B cell (primary cell): ENCODE data around the gene G3BP1. TPM values are rescaled to one million over a fixed set of nuclear protein-coding genes. Genes with fewer than 3 reads are reported as not detected.

ENCODE experiments used
- ATAC-seq: fragments of 200-7000 bp; cut with Tn5 transposase; one replicate; pipeline ENCODE4 v1.10.0; 2021; ENCODE audit warnings: low read depth, mild to moderate bottlenecking, moderate number of reproducible peaks, moderate library complexity
- CTCF ChIA-PET: fragments of 350-600 bp; sonication (Branson Sonifier 250); formaldehyde crosslinking; loops from one replicate; lab custom pipeline; 2021; ENCODE audit warnings: antibody characterized with exemption, inconsistent platforms; lab: Charles Lee
- POLR2A ChIA-PET: fragments of 350-600 bp; sonication (Branson Sonifier 250); formaldehyde crosslinking; loops from one replicate; lab custom pipeline; 2021; ENCODE audit warnings: antibody characterized with exemption; lab: Charles Lee
- DNase-seq: peaks from one replicate; pipeline ENCODE4 v3.0.0; 2013
- H2AFZ ChIP-seq: 2 replicates; pipeline ENCODE4 v1.6.1; 2012; ENCODE audit warnings: mild to moderate bottlenecking, low read depth, low read length; ENCODE audit not compliant: insufficient read depth, poor library complexity, severe bottlenecking
- H3K27ac ChIP-seq, 2 donors: 1 replicate in 1 of 2; 2 replicates in 1 of 2; pipeline ENCODE4 v1.5.1; 2012 to 2013; ENCODE audit warnings: low read length in 2 of 2, mild to moderate bottlenecking in 2 of 2, moderate library complexity in 1 of 2
- H3K27me3 ChIP-seq, 4 experiments: fragments of 200-600 bp in 1 of 4; sonication (generic) in 1 of 4; replicated peaks in 1 of 4; 1 replicate in 2 of 4; 2 replicates in 2 of 4; pipeline versions ENCODE4 v1.6.1 to v1.7.0; 2013 to 2016; ENCODE audit warnings: low read length in 3 of 4, mild to moderate bottlenecking in 2 of 4, mixed read lengths in 1 of 4, moderate library complexity in 1 of 4; ENCODE audit not compliant: insufficient read depth in 4 of 4, control insufficient read depth in 3 of 4; ENCODE audit errors: control extremely low read depth in 1 of 4
- H3K36me3 ChIP-seq, 2 experiments: replicated peaks in 1 of 2; 1 replicate in 1 of 2; 2 replicates in 1 of 2; pipeline versions ENCODE4 v1.6.1 to v1.7.1; 2013; ENCODE audit warnings: low read length in 1 of 2; ENCODE audit not compliant: insufficient read depth in 2 of 2, control insufficient read depth in 1 of 2; ENCODE audit errors: control extremely low read depth in 1 of 2, extremely low read depth in 1 of 2
- H3K4me1 ChIP-seq, 2 donors: fragments of 200-600 bp in 1 of 2; sonication (generic) in 1 of 2; 1 replicate in 1 of 2; 2 replicates in 1 of 2; pipeline versions ENCODE4 v1.5.1 to v1.6.1; 2013 to 2017; ENCODE audit warnings: low read length in 2 of 2; ENCODE audit not compliant: control insufficient read depth in 2 of 2, insufficient read depth in 2 of 2
- H3K4me2 ChIP-seq: replicated peaks from 2 replicates; pipeline ENCODE3; 2012; ENCODE audit warnings: mild to moderate bottlenecking, low read depth, low read length; ENCODE audit not compliant: poor library complexity, severe bottlenecking
- H3K4me3 ChIP-seq, 5 experiments: fragments of 200-600 bp in 1 of 5; sonication (generic) in 1 of 5; 1 replicate in 3 of 5; 2 replicates in 2 of 5; pipeline versions ENCODE4 v1.5.1 to v1.7.0; 2011 to 2016; ENCODE audit warnings: low read length in 4 of 5, mild to moderate bottlenecking in 4 of 5, low read depth in 2 of 5, control low read depth in 1 of 5, moderate library complexity in 1 of 5; ENCODE audit not compliant: insufficient read depth in 1 of 5; ENCODE audit errors: control extremely low read depth in 1 of 5, extremely low read depth in 1 of 5
- H3K79me2 ChIP-seq: fragments of 200-600 bp; sonication (generic); one replicate; pipeline ENCODE4 v1.6.0; 2016; ENCODE audit warnings: low read length; ENCODE audit not compliant: control insufficient read depth, insufficient read depth
- H3K9ac ChIP-seq: fragments of 200-600 bp; sonication (generic); 2 replicates; pipeline ENCODE4 v1.6.1; 2017; ENCODE audit warnings: mild to moderate bottlenecking, low read length, moderate library complexity
- H3K9me3 ChIP-seq, 3 donors: one replicate each; pipeline versions ENCODE4 v1.6.1 to v1.7.1; 2013; ENCODE audit warnings: low read length in 2 of 3; ENCODE audit not compliant: control insufficient read depth in 2 of 3, insufficient read depth in 1 of 3; ENCODE audit errors: control extremely low read depth in 1 of 3
- H4K20me1 ChIP-seq: 2 replicates; pipeline ENCODE4 v1.6.0; 2012; ENCODE audit warnings: mild to moderate bottlenecking, low read length; ENCODE audit not compliant: insufficient read depth, control insufficient read depth, poor library complexity, severe bottlenecking
- H3K27ac Mint-ChIP-seq: one replicate; pipeline ENCODE4 v1.8.0; 2021; ENCODE audit warnings: mixed read lengths
- H3K27me3 Mint-ChIP-seq: one replicate; pipeline ENCODE4 v1.8.0; 2021; ENCODE audit warnings: mixed read lengths
- H3K4me1 Mint-ChIP-seq: one replicate; pipeline ENCODE4 v1.8.0; 2021; ENCODE audit warnings: mixed read lengths
- H3K4me3 Mint-ChIP-seq: one replicate; pipeline ENCODE4 v1.8.0; 2021; ENCODE audit warnings: mixed read lengths
- H3K9me3 Mint-ChIP-seq: one replicate; pipeline ENCODE4 v1.8.0; 2022; ENCODE audit warnings: mixed read lengths; ENCODE audit not compliant: insufficient read depth
- EZH2 ChIP-seq: IDR thresholded peaks from 2 replicates; pipeline ENCODE4 v1.6.1; 2012; ENCODE audit warnings: borderline replicate concordance, low read depth, mild to moderate bottlenecking, moderate library complexity, low read length; ENCODE audit not compliant: insufficient read depth, poor library complexity, severe bottlenecking
- WGBS: methylation state at CpG from one replicate; pipeline ENCODE4 v1.1.5; 2013; ENCODE audit warnings: missing lambda C conversion rate; ENCODE audit not compliant: insufficient coverage; 5-methylcytosine and 5-hydroxymethylcytosine counted together
- intact Hi-C: fragments of 100-400 bp; cut with micrococcal nuclease; formaldehyde crosslinking; loops from one replicate; pipeline ENCODE4 v1.10.0; 2022
- polyA plus RNA-seq: library from polyadenylated mRNA; depleted of rRNA; stranded (reverse); fragments of >200 nt; gene quantifications from 2 replicates; pipeline ENCODE4 v1.2.3, GENCODE V29; 2012
- total RNA-seq, 2 donors: library from RNA; stranded (reverse); fragments of 120-200 nt in 1 of 2; gene quantifications; 1 replicate in 1 of 2; 2 replicates in 1 of 2; pipeline versions ENCODE4 v1.2.3 to v1.2.4, GENCODE V29; 2013 to 2022
- TF ChIP-seq, protein P1 (sequence below): fragments of 200-600 bp; IDR thresholded peaks from one replicate; pipeline ENCODE4 v1.8.0; 2022; ENCODE audit warnings: antibody characterized with exemption, mild to moderate bottlenecking

The G3BP1 gene
- total and polyA plus RNA-seq, 2 donors (not counting 1 experiment from before 2014, with no cell fraction given), result 12.7 to 159 TPM

DNA sequence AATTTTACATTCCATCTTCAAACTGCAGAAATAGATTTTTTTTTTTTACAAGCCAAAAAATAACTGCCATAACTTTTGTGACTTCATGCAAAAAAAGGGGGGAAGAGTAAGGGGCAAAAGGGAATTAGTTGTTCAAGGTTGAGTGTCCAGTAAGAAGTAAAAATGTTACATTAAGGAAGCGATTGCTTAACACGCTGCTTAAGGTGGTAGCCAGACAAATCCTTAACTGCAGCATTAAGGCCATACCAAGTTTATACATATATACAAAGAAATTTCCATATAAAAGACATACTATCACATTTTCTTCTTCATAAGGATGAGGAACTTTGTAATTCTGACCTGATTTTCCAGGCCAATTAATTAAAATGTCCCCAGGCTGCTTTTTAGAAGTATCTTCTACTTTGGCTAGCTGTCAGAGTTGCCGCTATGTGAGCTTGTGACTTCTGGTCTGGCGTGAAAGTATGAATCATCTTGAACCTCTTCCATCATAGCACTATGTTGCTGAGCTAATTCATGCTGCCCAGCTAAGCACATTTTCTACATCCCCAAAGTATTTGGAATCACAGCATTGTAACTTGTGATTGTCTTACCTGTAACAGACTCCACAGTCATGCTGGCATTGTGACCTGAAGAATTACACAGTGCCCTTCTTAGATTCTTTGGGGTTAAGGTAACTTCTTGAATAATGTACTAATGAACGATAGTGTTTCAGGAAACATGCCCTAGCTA is 40.0 kb downstream of the G3BP1 start:
- intact Hi-C loops, result no loop called here
- no peaks in the 10 kb centered on the region for H3K9me3 ChIP-seq
- ChIA-PET CTCF (interaction anchor here (6.1 kb wide), 1 partner anchor 13 kb away, joined by 37 read pairs; no protein-coding TSS in a partner anchor), POLR2A (no interaction called here)
- no peak overlapping the region for H3K9ac ChIP-seq
- H3K9me3 Mint-ChIP-seq, result no peaks in the 10 kb centered on the region
- no peaks in the 10 kb centered on the region for H3K4me1 ChIP-seq
- H4K20me1 ChIP-seq, result no peaks in the 10 kb centered on the region
- DNase-seq, result no peak
- H3K79me2 ChIP-seq, result no peaks in the 10 kb centered on the region
- H2AFZ ChIP-seq, result no peak overlapping the region
- no peak overlapping the region for H3K4me3 Mint-ChIP-seq
- WGBS, result 100% methylated on average over 3 of the region's 5 CpGs
- no peaks in the 10 kb centered on the region for H3K27me3 Mint-ChIP-seq
- TF ChIP-seq EZH2, result no peak
- TF ChIP-seq, protein P1, sequence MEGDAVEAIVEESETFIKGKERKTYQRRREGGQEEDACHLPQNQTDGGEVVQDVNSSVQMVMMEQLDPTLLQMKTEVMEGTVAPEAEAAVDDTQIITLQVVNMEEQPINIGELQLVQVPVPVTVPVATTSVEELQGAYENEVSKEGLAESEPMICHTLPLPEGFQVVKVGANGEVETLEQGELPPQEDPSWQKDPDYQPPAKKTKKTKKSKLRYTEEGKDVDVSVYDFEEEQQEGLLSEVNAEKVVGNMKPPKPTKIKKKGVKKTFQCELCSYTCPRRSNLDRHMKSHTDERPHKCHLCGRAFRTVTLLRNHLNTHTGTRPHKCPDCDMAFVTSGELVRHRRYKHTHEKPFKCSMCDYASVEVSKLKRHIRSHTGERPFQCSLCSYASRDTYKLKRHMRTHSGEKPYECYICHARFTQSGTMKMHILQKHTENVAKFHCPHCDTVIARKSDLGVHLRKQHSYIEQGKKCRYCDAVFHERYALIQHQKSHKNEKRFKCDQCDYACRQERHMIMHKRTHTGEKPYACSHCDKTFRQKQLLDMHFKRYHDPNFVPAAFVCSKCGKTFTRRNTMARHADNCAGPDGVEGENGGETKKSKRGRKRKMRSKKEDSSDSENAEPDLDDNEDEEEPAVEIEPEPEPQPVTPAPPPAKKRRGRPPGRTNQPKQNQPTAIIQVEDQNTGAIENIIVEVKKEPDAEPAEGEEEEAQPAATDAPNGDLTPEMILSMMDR, result no peak
- no peaks in the 10 kb centered on the region for H3K4me1 Mint-ChIP-seq
- no peak overlapping the region for H3K4me3 ChIP-seq
- H3K27me3 ChIP-seq, result no peaks in the 10 kb centered on the region
- H3K27ac Mint-ChIP-seq, result no peak overlapping the region
- no peak overlapping the region for H3K4me2 ChIP-seq
- H3K27ac ChIP-seq, result no peak overlapping the region
- H3K36me3 ChIP-seq, result peaks cover 5 to 35% of the 10 kb centered on the region in 2 experiments
- ATAC-seq, result no peak

DNA sequence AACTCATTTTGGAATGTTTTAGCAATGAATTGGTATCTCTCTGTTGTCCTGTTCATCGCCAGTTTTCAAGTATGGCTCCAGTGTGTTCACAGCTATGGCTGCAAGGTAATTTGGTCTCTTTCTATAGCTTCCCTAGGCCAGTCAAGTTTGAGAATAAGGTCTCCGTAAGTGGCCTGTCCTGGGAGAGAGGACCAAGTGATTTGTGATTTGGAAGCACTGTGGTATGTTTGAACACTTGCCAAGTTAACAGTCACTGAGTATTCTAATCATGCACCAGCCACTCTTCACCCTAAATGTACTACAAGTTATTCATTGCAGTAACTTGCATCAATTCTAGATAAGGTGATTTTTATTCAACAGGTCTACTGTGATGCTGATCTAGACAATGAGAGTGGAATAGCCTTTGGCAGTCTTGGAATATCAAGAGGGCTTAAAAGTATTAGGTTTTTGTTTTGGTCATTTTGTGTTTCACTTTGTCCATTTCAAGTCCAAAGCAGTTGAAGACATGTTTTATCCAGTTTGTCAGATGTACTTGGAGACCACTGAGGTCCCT is 41.1 kb downstream of the G3BP1 start:
- intact Hi-C loops, result no loop called here

More for the DNA sequence above, 41.1 kb downstream of the G3BP1 start:
- ATAC-seq, result no peak
- H3K27me3 ChIP-seq, result no peaks in the 10 kb centered on the region
- H3K27ac ChIP-seq, result no peak overlapping the region
- H3K36me3 ChIP-seq, result peaks cover 5 to 24% of the 10 kb centered on the region in 2 experiments
- Mint-ChIP-seq H3K9me3 (no peaks in the 10 kb centered on the region), H3K4me3 (no peak overlapping the region), H3K27ac (no peak overlapping the region), H3K27me3 (no peaks in the 10 kb centered on the region), H3K4me1 (no peaks in the 10 kb centered on the region)
- TF ChIP-seq EZH2, result no peak
- TF ChIP-seq, protein P1, result no peak
- no peaks in the 10 kb centered on the region for H3K9me3 ChIP-seq
- H3K9ac ChIP-seq, result no peak overlapping the region
- no peak overlapping the region for H2AFZ ChIP-seq
- no peaks in the 10 kb centered on the region for H3K4me1 ChIP-seq
- no peaks in the 10 kb centered on the region for H4K20me1 ChIP-seq
- whole genome bisulfite sequencing, result 100% methylated on average over 1 of the region's 2 CpGs
- DNase-seq, result no peak
- POLR2A ChIA-PET, result no interaction called here
- H3K4me2 ChIP-seq, result no peak overlapping the region
- no peak overlapping the region for H3K4me3 ChIP-seq
- CTCF ChIA-PET, result interaction anchor here (6.1 kb wide), 1 partner anchor 12 kb away, joined by 37 read pairs; no protein-coding TSS in a partner anchor
- H3K79me2 ChIP-seq, result no peaks in the 10 kb centered on the region
